Transverse colon (tissue), 4 donors: ENCODE data around the gene HAUS3.

Experiments used
- CTCF ChIP-seq, 5 experiments: fragments of 200-600 bp in 3 of 5; fragments of 450-650 bp in 2 of 5; sonication (generic) in 3 of 5; IDR thresholded peaks; 1 replicate in 2 of 5; 2 replicates in 3 of 5; pipeline ENCODE4 v1.5.1; 2016 to 2017; ENCODE audit warnings: antibody characterized with exemption in 5 of 5, inconsistent platforms in 3 of 5, mild to moderate bottlenecking in 2 of 5, moderate library complexity in 1 of 5
- POLR2A ChIP-seq: fragments of 450-650 bp; IDR thresholded peaks from one replicate; pipeline ENCODE4 v1.6.1; 2016; ENCODE audit warnings: antibody characterized with exemption, mild to moderate bottlenecking, moderate library complexity
- POLR2AphosphoS5 ChIP-seq, 3 donors: sonication (generic); formaldehyde crosslinking; IDR thresholded peaks; one replicate each; pipeline ENCODE4 v1.6.1; 2016; ENCODE audit warnings: antibody characterized with exemption in 3 of 3

- TF ChIP-seq CTCF (IDR thresholded peaks at IDR 0.05) (no peak), POLR2A (no peak), POLR2AphosphoS5 (IDR thresholded peaks at IDR 0.05) (no peak)
Observed at GRCh38 chr4:2277956-2278355, 36.0 kb upstream of the HAUS3 start.
